ENCODE measurements around the gene ATG4D. TPM values are rescaled to one million over a fixed set of nuclear protein-coding genes. Genes with fewer than 3 reads are reported as not detected.

ATG4D gene
- total RNA-seq, 4 donors from 2014 or later: 4.4 to 22.1 (median 8.4) TPM

- DNase-seq: no peak
- H3K4me1 ChIP-seq: peaks cover 0 to 7% of the 10 kb centered on the region in 2 donors
- intact Hi-C loops (cut with DNase I; ENCODE audit: low total_unique reads): no loop called here
- H3K4me3 ChIP-seq: no peak overlapping the region
- TF ChIP-seq CTCF (IDR thresholded peaks at IDR 0.05): no peak
- TF ChIP-seq POLR2A (IDR thresholded peaks at IDR 0.05): no peak
- H3K36me3 ChIP-seq: no peaks in the 10 kb centered on the region
- H3K27me3 ChIP-seq: peaks cover 9 to 21% of the 10 kb centered on the region in 2 donors
- no peaks in the 10 kb centered on the region for H3K9me3 ChIP-seq
- H3K27ac ChIP-seq: no peak overlapping the region
These were observed 25.0 kb upstream of the ATG4D start for GRCh38 chr19:10518444-10519361.

GRCh38 chr19:10519421-10519820, 24.3 kb upstream of the ATG4D start:
- intact Hi-C loops (cut with DNase I; ENCODE audit: low total_unique reads): no loop called here
- Histone ChIP-seq H3K36me3 (no peaks in the 10 kb centered on the region), H3K9me3 (no peaks in the 10 kb centered on the region)

GRCh38 chr19:10520652-10521318, 22.9 kb upstream of the ATG4D start:
- no peak for DNase-seq
- Histone ChIP-seq H3K27me3 (peaks cover 3 to 10% of the 10 kb centered on the region in 2 donors), H3K4me3 (no peak overlapping the region), H3K4me1 (peaks cover 0 to 7% of the 10 kb centered on the region in 2 donors), H3K36me3 (no peaks in the 10 kb centered on the region), H3K27ac (no peak overlapping the region), H3K9me3 (no peaks in the 10 kb centered on the region)
- TF ChIP-seq POLR2A (IDR thresholded peaks at IDR 0.05) (no peak), CTCF (IDR thresholded peaks at IDR 0.05) (no peak)
- intact Hi-C loops (cut with DNase I; ENCODE audit: low total_unique reads): no loop called here

More at GRCh38 chr19:10519421-10519820, 24.3 kb upstream of the ATG4D start:
- Histone ChIP-seq H3K4me3 (no peak overlapping the region), H3K4me1 (peaks cover 0 to 7% of the 10 kb centered on the region in 2 donors), H3K27ac (no peak overlapping the region), H3K27me3 (peaks cover 3 to 20% of the 10 kb centered on the region in 2 donors)
- TF ChIP-seq POLR2A (IDR thresholded peaks at IDR 0.05): no peak
- no peak for TF ChIP-seq CTCF (IDR thresholded peaks at IDR 0.05)
- DNase-seq: no peak

GRCh38 chr19:10521461-10522171, 22.1 kb upstream of the ATG4D start:
- no peaks in the 10 kb centered on the region for H3K36me3 ChIP-seq
- TF ChIP-seq POLR2A (IDR thresholded peaks at IDR 0.05) (no peak), CTCF (IDR thresholded peaks at IDR 0.05) (no peak)
- no peak overlapping the region for H3K4me3 ChIP-seq
- H3K27me3 ChIP-seq: peaks cover 3 to 5% of the 10 kb centered on the region in 2 donors
- no peak for DNase-seq
- intact Hi-C loops (cut with DNase I; ENCODE audit: low total_unique reads): no loop called here
- H3K9me3 ChIP-seq: no peaks in the 10 kb centered on the region
- H3K4me1 ChIP-seq: peaks cover 0 to 7% of the 10 kb centered on the region in 2 donors
- no peak overlapping the region for H3K27ac ChIP-seq
